Chondrocyte (in vitro differentiated cells): ENCODE results near the gene TRPM2. TPM values are rescaled to one million over a fixed set of nuclear protein-coding genes. Genes with fewer than 3 reads are reported as not detected.

Experiments
- DNase-seq: peaks from one replicate; pipeline ENCODE4 v3.0.0; 2021; ENCODE audit warnings: mixed read lengths, low spot score
- H3K27ac Mint-ChIP-seq: one replicate; pipeline ENCODE4 v1.8.0; 2021; ENCODE audit warnings: mild to moderate bottlenecking, moderate library complexity, mixed read lengths; ENCODE audit not compliant: unreplicated experiment
- H3K27me3 Mint-ChIP-seq: 2 replicates; pipeline ENCODE4 v1.8.0; 2021; ENCODE audit warnings: low read depth, mixed read lengths
- H3K36me3 Mint-ChIP-seq: 2 replicates; pipeline ENCODE4 v1.8.0; 2021; ENCODE audit warnings: low read depth, mixed read lengths
- H3K4me1 Mint-ChIP-seq: 2 replicates; pipeline ENCODE4 v1.8.0; 2021; ENCODE audit warnings: low read depth, mild to moderate bottlenecking, mixed read lengths
- H3K4me3 Mint-ChIP-seq: one replicate; pipeline ENCODE4 v1.8.0; 2021; ENCODE audit warnings: mild to moderate bottlenecking, moderate library complexity, mixed read lengths; ENCODE audit not compliant: unreplicated experiment
- H3K9me3 Mint-ChIP-seq: 2 replicates; pipeline ENCODE4 v1.8.0; 2021; ENCODE audit warnings: low read depth, mixed read lengths
- total RNA-seq: library from RNA; stranded (reverse); gene quantifications from 3 replicates; pipeline ENCODE4 v1.2.1, GENCODE V29; 2021
- TF ChIP-seq, protein P1 (sequence below): fragments of 200-600 bp; sonication (generic); IDR thresholded peaks from 2 replicates; pipeline ENCODE4 v1.5.0; 2021; ENCODE audit warnings: antibody characterized with exemption, mild to moderate bottlenecking, moderate library complexity

Gene TRPM2
- total RNA-seq, 1 donor from 2014 or later: 0.32 TPM

- H3K9me3 Mint-ChIP-seq: no peaks in the 10 kb centered on the region
- peaks cover 10% of the 10 kb centered on the region for H3K4me1 Mint-ChIP-seq
- no peak for DNase-seq
- no peaks in the 10 kb centered on the region for H3K36me3 Mint-ChIP-seq
- H3K27ac Mint-ChIP-seq: no peak overlapping the region
- no peaks in the 10 kb centered on the region for H3K27me3 Mint-ChIP-seq
- TF ChIP-seq, protein P1, sequence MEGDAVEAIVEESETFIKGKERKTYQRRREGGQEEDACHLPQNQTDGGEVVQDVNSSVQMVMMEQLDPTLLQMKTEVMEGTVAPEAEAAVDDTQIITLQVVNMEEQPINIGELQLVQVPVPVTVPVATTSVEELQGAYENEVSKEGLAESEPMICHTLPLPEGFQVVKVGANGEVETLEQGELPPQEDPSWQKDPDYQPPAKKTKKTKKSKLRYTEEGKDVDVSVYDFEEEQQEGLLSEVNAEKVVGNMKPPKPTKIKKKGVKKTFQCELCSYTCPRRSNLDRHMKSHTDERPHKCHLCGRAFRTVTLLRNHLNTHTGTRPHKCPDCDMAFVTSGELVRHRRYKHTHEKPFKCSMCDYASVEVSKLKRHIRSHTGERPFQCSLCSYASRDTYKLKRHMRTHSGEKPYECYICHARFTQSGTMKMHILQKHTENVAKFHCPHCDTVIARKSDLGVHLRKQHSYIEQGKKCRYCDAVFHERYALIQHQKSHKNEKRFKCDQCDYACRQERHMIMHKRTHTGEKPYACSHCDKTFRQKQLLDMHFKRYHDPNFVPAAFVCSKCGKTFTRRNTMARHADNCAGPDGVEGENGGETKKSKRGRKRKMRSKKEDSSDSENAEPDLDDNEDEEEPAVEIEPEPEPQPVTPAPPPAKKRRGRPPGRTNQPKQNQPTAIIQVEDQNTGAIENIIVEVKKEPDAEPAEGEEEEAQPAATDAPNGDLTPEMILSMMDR: no peak
- no peak overlapping the region for H3K4me3 Mint-ChIP-seq
Measured at GRCh38 chr21:44332965-44333364, 20.5 kb upstream of the TRPM2 start.

DNA sequence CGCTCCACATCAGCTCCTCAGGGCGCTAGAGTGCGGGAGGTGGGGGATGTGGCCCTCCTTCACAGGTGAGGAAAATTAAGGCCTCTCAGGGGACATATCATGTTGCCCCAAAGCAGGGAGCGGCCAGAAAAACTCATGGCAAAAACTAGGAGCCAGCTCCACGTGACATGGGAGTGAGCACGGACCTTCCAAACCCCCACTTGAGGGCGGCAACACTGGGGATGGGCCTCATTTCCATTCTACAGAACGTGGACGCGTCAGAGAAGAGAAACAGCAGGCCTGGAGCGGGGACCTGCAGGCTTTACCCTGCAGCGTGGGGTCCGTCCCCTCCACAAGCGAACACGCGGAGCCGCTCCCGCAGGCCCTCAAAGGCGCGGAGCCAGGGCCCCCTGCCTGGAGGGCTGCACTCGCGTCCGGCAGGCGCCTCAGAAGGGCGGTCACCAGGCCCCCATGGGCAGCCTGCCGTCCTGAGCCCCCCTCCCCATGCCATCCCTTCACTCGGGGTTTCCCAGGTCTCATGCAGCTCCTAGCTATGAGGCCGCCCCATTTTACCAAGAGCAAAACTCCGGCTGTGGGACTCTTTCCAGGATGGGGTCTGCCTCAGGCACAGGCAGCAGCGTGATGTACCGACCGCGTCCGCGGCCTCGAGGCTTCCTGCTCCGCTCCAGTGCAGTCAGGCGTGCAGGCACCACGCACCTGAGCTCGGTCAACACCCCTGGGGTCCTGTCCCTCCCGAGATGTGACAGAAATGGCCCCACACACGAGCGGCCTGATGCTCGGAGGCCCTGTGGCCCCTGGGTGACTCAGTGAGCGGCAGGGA, 19.7 kb upstream of the TRPM2 start:
- no peak overlapping the region for H3K27ac Mint-ChIP-seq
- TF ChIP-seq, protein P1: no peak
- H3K4me1 Mint-ChIP-seq: peaks cover 15% of the 10 kb centered on the region

DNA sequence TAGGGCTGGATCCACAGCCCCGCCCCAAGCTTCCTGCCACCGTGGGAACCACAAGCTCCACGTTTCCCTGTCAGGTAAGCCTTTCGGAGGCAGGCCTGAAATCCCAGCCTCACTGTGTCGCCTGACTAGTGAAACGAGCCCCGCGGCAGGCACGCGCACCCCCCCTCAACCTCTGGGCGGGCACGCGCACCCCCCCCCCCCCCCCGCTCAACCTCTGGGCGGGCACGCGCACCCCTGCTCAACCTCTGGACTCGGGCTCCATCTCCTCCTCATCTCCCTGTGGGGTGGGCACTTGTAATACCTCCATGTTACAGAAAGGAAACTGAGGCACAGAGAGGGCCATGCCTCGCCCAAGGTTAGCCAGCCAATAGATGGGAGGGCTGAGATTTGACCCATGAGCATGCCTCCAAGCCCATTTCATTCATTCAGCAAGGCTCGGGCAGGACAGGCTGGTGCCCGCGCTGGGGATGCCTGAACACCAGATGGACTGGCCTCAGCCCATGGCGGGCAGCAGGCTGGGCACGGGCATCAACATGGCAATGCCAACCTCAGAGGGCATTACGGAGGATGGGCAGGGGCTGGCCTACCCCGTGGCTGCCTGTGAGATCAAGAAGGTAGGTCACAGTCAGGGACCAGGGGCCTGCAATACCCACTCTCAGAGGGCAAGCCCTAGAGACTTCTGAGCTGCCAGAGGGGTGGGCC, 18.9 kb upstream of the TRPM2 start:
- Mint-ChIP-seq H3K27me3 (no peaks in the 10 kb centered on the region), H3K9me3 (no peaks in the 10 kb centered on the region), H3K4me1 (peaks cover 16% of the 10 kb centered on the region), H3K36me3 (no peaks in the 10 kb centered on the region), H3K4me3 (no peak overlapping the region), H3K27ac (no peak overlapping the region)
- TF ChIP-seq, protein P1: no peak
- no peak for DNase-seq

More for the DNA sequence above, 19.7 kb upstream of the TRPM2 start:
- Mint-ChIP-seq H3K9me3 (no peaks in the 10 kb centered on the region), H3K4me3 (no peak overlapping the region), H3K36me3 (no peaks in the 10 kb centered on the region), H3K27me3 (no peaks in the 10 kb centered on the region)
- DNase-seq: no peak

DNA sequence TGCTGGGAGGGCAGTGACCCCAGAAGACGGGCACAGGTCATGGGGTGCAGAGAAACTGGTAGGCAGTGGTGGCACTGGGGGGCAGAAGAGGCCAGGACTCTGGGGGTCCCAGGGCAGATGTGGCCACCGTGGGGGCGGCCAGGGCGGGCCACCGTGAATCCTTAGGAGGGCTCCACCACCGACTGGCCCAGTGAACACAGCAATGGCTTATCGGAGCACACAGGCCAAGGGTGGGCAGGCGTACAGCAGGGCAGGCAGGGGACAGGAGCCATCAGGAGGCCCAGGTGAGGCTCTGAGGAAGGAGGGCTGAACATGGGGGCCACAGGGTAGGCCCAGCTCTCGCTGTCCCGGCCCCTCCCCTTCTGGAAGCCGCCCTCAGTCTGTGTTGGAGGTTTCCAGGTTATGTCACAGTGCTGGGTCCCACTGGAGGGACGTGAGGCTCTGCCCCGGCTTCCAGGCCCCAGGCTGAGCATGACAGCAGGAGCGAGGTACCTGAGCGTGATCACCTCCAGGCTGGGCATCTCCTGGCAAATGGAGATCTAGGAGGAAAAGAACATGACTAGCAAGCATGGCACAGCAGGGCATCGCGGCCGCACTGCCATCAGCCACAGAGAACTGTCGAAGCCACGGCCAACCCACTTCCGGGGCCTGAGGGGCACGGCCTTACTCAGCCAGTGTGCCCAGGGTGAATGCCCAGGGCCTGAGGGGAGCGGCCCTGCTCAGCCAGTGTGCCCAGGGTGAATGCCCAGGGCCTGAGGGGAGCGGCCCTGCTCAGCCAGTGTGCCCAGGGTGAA, 18.0 kb upstream of the TRPM2 start:
- Mint-ChIP-seq H3K36me3 (no peaks in the 10 kb centered on the region), H3K27ac (no peak overlapping the region), H3K4me1 (peaks cover 24% of the 10 kb centered on the region), H3K9me3 (no peaks in the 10 kb centered on the region), H3K27me3 (no peaks in the 10 kb centered on the region), H3K4me3 (no peak overlapping the region)
- TF ChIP-seq, protein P1: no peak
- no peak for DNase-seq

DNA sequence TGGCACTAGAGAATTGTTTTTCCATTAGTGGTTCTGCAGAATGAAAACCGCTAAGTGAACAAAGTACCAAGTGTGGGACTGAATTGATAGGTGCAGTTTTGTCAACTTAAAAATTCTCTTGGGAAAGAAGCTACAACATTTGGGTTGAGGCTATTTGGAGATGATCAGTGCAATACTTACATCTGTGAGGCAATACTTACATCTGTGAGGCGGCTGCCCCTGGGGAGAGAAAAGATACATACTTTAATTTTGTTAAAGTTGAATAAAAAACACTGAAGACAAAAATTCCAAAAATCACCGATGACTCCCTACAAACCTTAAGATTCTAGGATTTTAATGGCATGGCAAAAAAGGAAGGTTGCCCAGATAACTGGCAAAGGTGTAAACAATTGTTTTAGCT, 16.0 kb upstream of the TRPM2 start:
- peaks cover 22% of the 10 kb centered on the region for H3K4me1 Mint-ChIP-seq
- TF ChIP-seq, protein P1: no peak
- no peak overlapping the region for H3K4me3 Mint-ChIP-seq
- H3K9me3 Mint-ChIP-seq: no peaks in the 10 kb centered on the region
- no peaks in the 10 kb centered on the region for H3K36me3 Mint-ChIP-seq
- H3K27me3 Mint-ChIP-seq: no peaks in the 10 kb centered on the region
- no peak for DNase-seq
- no peak overlapping the region for H3K27ac Mint-ChIP-seq
